ENCODE measurements around the gene TMTC2.

Gene TMTC2

DNA sequence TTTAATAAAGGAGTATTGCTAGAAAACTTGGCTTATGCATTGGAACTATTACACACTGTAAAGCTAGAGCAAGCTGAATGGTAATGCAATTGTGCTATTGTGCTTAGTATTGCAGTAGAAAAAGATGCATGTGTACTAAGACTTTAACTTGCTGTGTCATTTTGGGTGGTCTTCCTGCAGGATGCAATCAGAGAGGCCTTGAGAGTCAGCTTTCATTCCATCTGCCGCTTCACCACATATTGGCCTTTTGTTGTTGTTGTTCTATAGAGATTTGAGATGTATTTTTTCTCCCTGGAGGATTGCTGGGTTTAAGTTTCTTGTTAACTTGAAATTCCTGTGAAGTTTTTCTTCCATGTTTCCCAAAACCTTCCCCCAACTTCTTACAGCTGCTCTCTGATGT lies 449.7 kb downstream of the TMTC2 start:
- Histone ChIP-seq H2BK12ac (ENCODE audit: low read length) (no peak overlapping the region), H4K91ac (ENCODE audit: low read depth, low read length) (no peak overlapping the region), H4K8ac (ENCODE audit: low read depth, low read length) (no peak overlapping the region), H3K79me1 (ENCODE audit: low read length) (no peaks in the 10 kb centered on the region), H4K12ac (ENCODE audit: low read depth, low read length) (no peak overlapping the region), H3K4me1 (ENCODE audit: control insufficient read depth in 1 of 2, insufficient read depth in 2 of 2, low read length in 2 of 2) (peaks cover 3% of the 10 kb centered on the region in 2 experiments), H2AFZ (ENCODE audit: insufficient read depth, low read length, poor library complexity) (no peak overlapping the region), H3K27ac (ENCODE audit: low read depth, low read length) (no peak overlapping the region), H3K4ac (ENCODE audit: low read depth, low read length) (no peak overlapping the region), H3K14ac (ENCODE audit: low read length) (no peak overlapping the region), H2BK120ac (ENCODE audit: insufficient read depth, low read length, poor library complexity) (no peak overlapping the region), H3K79me2 (ENCODE audit: control insufficient read depth, insufficient read depth, low read length, poor library complexity) (no peaks in the 10 kb centered on the region), H3K27me3 (ENCODE audit: insufficient read depth, low read length) (no peaks in the 10 kb centered on the region), H3K18ac (ENCODE audit: low read length) (no peak overlapping the region), H3K36me3 (ENCODE audit: control insufficient read depth in 1 of 2, insufficient read depth in 2 of 2, low read length in 2 of 2) (peaks cover 7 to 8% of the 10 kb centered on the region in 2 experiments), H3K23ac (ENCODE audit: low read length) (no peak overlapping the region), H2AK5ac (ENCODE audit: low read length) (no peak overlapping the region), H3K4me2 (ENCODE audit: low read length) (no peak overlapping the region), H3K9me3 (ENCODE audit: insufficient read depth, low read depth, low read length) (peaks cover 6% of the 10 kb centered on the region), H2BK5ac (ENCODE audit: low read depth, low read length, poor library complexity) (no peak overlapping the region), H3K9ac (ENCODE audit: low read length) (no peak overlapping the region), H3K4me3 (ENCODE audit: low read depth, low read length) (no peak overlapping the region)
- WGBS (ENCODE audit: extremely low coverage, insufficient coverage, insufficient read length) = no CpG with 5 or more reads among the region's 1 CpG
- DNase-seq = no peak

DNA sequence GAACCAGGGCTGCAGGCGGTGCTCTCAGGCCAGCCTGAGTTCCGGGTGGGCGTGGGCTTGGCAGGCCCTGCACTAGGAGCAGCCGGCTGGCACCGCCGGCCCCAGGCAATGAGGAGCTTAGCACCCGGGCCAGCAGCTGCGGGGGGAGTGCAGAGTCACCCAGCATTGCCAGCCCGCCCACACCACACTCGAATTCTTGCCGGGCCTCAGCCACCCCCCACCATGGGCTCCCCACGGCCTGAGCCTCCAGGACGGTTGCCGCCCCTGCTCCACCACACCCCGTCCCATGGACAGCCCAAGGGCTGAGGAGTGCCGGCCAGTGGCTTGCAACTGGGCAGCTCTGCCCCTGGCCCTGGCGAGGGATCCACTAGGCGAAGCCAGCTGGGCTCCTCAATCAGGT lies 453.4 kb downstream of the TMTC2 start:
- Histone ChIP-seq H3K79me2 (ENCODE audit: control insufficient read depth, insufficient read depth, low read length, poor library complexity) (no peaks in the 10 kb centered on the region), H3K27ac (ENCODE audit: low read depth, low read length) (no peak overlapping the region), H3K4me2 (ENCODE audit: low read length) (no peak overlapping the region), H3K9me3 (ENCODE audit: insufficient read depth, low read depth, low read length) (peaks cover 6% of the 10 kb centered on the region), H3K4me1 (ENCODE audit: control insufficient read depth in 1 of 2, insufficient read depth in 2 of 2, low read length in 2 of 2) (no peaks in the 10 kb centered on the region), H3K4me3 (ENCODE audit: low read depth, low read length) (peak overlapping the region; percentile 18), H3K23ac (ENCODE audit: low read length) (no peak overlapping the region), H2AFZ (ENCODE audit: insufficient read depth, low read length, poor library complexity) (no peak overlapping the region), H3K14ac (ENCODE audit: low read length) (no peak overlapping the region), H4K8ac (ENCODE audit: low read depth, low read length) (no peak overlapping the region), H3K36me3 (ENCODE audit: control insufficient read depth in 1 of 2, insufficient read depth in 2 of 2, low read length in 2 of 2) (peaks cover 4 to 6% of the 10 kb centered on the region in 2 experiments), H3K79me1 (ENCODE audit: low read length) (no peaks in the 10 kb centered on the region), H3K18ac (ENCODE audit: low read length) (no peak overlapping the region), H2BK5ac (ENCODE audit: low read depth, low read length, poor library complexity) (no peak overlapping the region), H4K12ac (ENCODE audit: low read depth, low read length) (no peak overlapping the region), H4K91ac (ENCODE audit: low read depth, low read length) (no peak overlapping the region), H2BK12ac (ENCODE audit: low read length) (no peak overlapping the region), H3K27me3 (ENCODE audit: insufficient read depth, low read length) (no peaks in the 10 kb centered on the region), H2AK5ac (ENCODE audit: low read length) (no peak overlapping the region), H3K4ac (ENCODE audit: low read depth, low read length) (no peak overlapping the region), H2BK120ac (ENCODE audit: insufficient read depth, low read length, poor library complexity) (no peak overlapping the region), H3K9ac (ENCODE audit: low read length) (no peak overlapping the region)
- DNase-seq = no peak
- no CpG with 5 or more reads among the region's 18 CpGs for WGBS (ENCODE audit: extremely low coverage, insufficient coverage, insufficient read length)

DNA sequence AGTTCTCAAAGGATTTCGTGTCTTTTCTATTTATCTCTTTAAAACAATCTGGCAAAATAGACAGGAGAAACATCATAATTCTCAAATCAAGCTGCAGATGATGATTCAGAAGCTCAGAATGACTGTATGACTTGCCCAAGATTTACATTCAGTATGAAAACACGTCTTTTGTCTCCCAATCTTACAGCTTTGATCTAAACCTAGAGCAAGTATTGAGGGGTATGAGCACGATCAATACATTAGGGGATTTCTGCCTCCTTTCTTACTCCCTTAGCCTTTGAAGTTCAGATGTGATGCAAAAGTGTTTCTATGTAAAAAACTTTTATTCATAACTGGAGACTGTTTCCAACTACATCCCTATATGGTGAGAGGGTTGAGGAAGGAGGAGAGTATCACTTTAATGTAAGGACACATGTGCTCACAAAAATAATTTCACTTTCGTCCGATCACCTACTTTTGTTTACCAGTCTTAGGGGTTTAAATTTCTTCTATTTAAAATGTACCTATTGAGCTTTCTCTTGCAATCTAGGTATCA lies 454.8 kb downstream of the TMTC2 start:
- H3K23ac ChIP-seq (ENCODE audit: low read length) = no peak overlapping the region
- H3K4me3 ChIP-seq (ENCODE audit: low read depth, low read length) = no peak overlapping the region
- no peak overlapping the region for H3K9ac ChIP-seq (ENCODE audit: low read length)
- peaks cover 6% of the 10 kb centered on the region for H3K9me3 ChIP-seq (ENCODE audit: insufficient read depth, low read depth, low read length)
- peaks cover 4 to 6% of the 10 kb centered on the region in 2 experiments for H3K36me3 ChIP-seq (ENCODE audit: control insufficient read depth in 1 of 2, insufficient read depth in 2 of 2, low read length in 2 of 2)
- H3K4me2 ChIP-seq (ENCODE audit: low read length) = no peak overlapping the region
- WGBS (ENCODE audit: extremely low coverage, insufficient coverage, insufficient read length) = no CpG with 5 or more reads among the region's 5 CpGs
- no peak overlapping the region for H4K8ac ChIP-seq (ENCODE audit: low read depth, low read length)
- H3K4me1 ChIP-seq (ENCODE audit: control insufficient read depth in 1 of 2, insufficient read depth in 2 of 2, low read length in 2 of 2) = no peaks in the 10 kb centered on the region
- DNase-seq = no peak
- no peak overlapping the region for H3K4ac ChIP-seq (ENCODE audit: low read depth, low read length)
- no peak overlapping the region for H2BK120ac ChIP-seq (ENCODE audit: insufficient read depth, low read length, poor library complexity)
- no peak overlapping the region for H3K18ac ChIP-seq (ENCODE audit: low read length)
- no peaks in the 10 kb centered on the region for H3K27me3 ChIP-seq (ENCODE audit: insufficient read depth, low read length)
- no peaks in the 10 kb centered on the region for H3K79me1 ChIP-seq (ENCODE audit: low read length)
- no peaks in the 10 kb centered on the region for H3K79me2 ChIP-seq (ENCODE audit: control insufficient read depth, insufficient read depth, low read length, poor library complexity)
- no peak overlapping the region for H2BK5ac ChIP-seq (ENCODE audit: low read depth, low read length, poor library complexity)
- no peak overlapping the region for H2AFZ ChIP-seq (ENCODE audit: insufficient read depth, low read length, poor library complexity)
- H4K12ac ChIP-seq (ENCODE audit: low read depth, low read length) = no peak overlapping the region
- no peak overlapping the region for H2AK5ac ChIP-seq (ENCODE audit: low read length)
- H4K91ac ChIP-seq (ENCODE audit: low read depth, low read length) = no peak overlapping the region
- no peak overlapping the region for H3K14ac ChIP-seq (ENCODE audit: low read length)
- H3K27ac ChIP-seq (ENCODE audit: low read depth, low read length) = no peak overlapping the region
- no peak overlapping the region for H2BK12ac ChIP-seq (ENCODE audit: low read length)

DNA sequence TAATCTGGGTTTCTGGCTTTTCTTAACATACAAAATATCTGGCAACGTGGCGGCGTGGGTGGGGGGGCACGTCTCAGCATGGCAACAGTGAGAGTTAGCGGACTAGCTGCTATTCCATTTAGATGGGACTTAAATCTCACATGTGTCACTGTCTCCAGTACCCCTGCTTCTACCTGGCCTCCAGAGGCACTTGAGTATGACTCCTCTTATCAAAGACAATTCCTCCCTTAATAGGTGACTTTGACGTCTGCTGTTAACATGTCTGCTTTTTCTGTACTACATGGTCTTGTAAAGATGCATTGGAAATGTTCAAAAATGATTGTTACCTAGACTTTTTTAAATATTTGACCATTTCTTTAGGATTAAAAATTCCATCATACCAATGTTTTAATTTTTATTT lies 456.2 kb downstream of the TMTC2 start:
- H3K18ac ChIP-seq (ENCODE audit: low read length) = no peak overlapping the region
- no peak overlapping the region for H3K4me3 ChIP-seq (ENCODE audit: low read depth, low read length)
- H3K36me3 ChIP-seq (ENCODE audit: control insufficient read depth in 1 of 2, insufficient read depth in 2 of 2, low read length in 2 of 2) = peaks cover 4 to 6% of the 10 kb centered on the region in 2 experiments

More for the DNA sequence above, 456.2 kb downstream of the TMTC2 start:
- H2BK120ac ChIP-seq (ENCODE audit: insufficient read depth, low read length, poor library complexity) = no peak overlapping the region
- H2BK12ac ChIP-seq (ENCODE audit: low read length) = no peak overlapping the region
- no peak overlapping the region for H4K8ac ChIP-seq (ENCODE audit: low read depth, low read length)
- no peak overlapping the region for H3K9ac ChIP-seq (ENCODE audit: low read length)
- H3K14ac ChIP-seq (ENCODE audit: low read length) = no peak overlapping the region
- H3K79me2 ChIP-seq (ENCODE audit: control insufficient read depth, insufficient read depth, low read length, poor library complexity) = no peaks in the 10 kb centered on the region
- H2BK5ac ChIP-seq (ENCODE audit: low read depth, low read length, poor library complexity) = no peak overlapping the region
- no peak overlapping the region for H3K27ac ChIP-seq (ENCODE audit: low read depth, low read length)
- peaks cover 6% of the 10 kb centered on the region for H3K9me3 ChIP-seq (ENCODE audit: insufficient read depth, low read depth, low read length)
- no peak overlapping the region for H3K23ac ChIP-seq (ENCODE audit: low read length)
- no peaks in the 10 kb centered on the region for H3K79me1 ChIP-seq (ENCODE audit: low read length)
- no peak overlapping the region for H3K4me2 ChIP-seq (ENCODE audit: low read length)
- H3K4ac ChIP-seq (ENCODE audit: low read depth, low read length) = no peak overlapping the region
- no peak overlapping the region for H4K91ac ChIP-seq (ENCODE audit: low read depth, low read length)
- no peaks in the 10 kb centered on the region for H3K4me1 ChIP-seq (ENCODE audit: control insufficient read depth in 1 of 2, insufficient read depth in 2 of 2, low read length in 2 of 2)
- no peaks in the 10 kb centered on the region for H3K27me3 ChIP-seq (ENCODE audit: insufficient read depth, low read length)
- H2AK5ac ChIP-seq (ENCODE audit: low read length) = no peak overlapping the region
- no peak overlapping the region for H4K12ac ChIP-seq (ENCODE audit: low read depth, low read length)
- no CpG with 5 or more reads among the region's 6 CpGs for WGBS (ENCODE audit: extremely low coverage, insufficient coverage, insufficient read length)
- H2AFZ ChIP-seq (ENCODE audit: insufficient read depth, low read length, poor library complexity) = no peak overlapping the region
- no peak for DNase-seq
